Endothelial cell of umbilical vein (primary cell): ENCODE data around the gene SYCE1. TPM values are rescaled to one million over a fixed set of nuclear protein-coding genes. Genes with fewer than 3 reads are reported as not detected.
"Not testable (repeated sequence)": the region's sequence is repeated elsewhere in the genome, so short reads cannot be mapped to it uniquely, and the experiment has no call there.

Experiments
- BruUV-seq: library from RNA; stranded (reverse); fragments of 400-500 nt; replicated peaks from 2 replicates; lab custom pipeline; 2021; lab: Mats Ljungman, UMichigan
- CTCF ChIA-PET: fragments of 300-600, 350-600 bp; sonication (Branson Sonifier 250); formaldehyde crosslinking; loops from one replicate; lab custom pipeline; 2021; ENCODE audit warnings: antibody characterized with exemption, inconsistent platforms; lab: Charles Lee
- POLR2A ChIA-PET: fragments of 300-600, 350-600 bp; sonication (Branson Sonifier 250); formaldehyde crosslinking; loops from one replicate; lab custom pipeline; 2021; ENCODE audit warnings: antibody characterized with exemption, inconsistent platforms; lab: Charles Lee
- DNase-seq: peaks from one replicate; pipeline ENCODE4 v3.0.0-alpha.2; 2011; ENCODE audit warnings: low read depth, low spot score
- FAIRE-seq: peaks from 2 replicates; lab custom pipeline; 2011; peaks lifted over from hg19 to GRCh38; lab: Jason Lieb, UNC
- H2AFZ ChIP-seq: 2 replicates; pipeline ENCODE4 v1.6.0; 2012; ENCODE audit warnings: low read depth, low read length, control low read depth, inconsistent platforms
- H3K27ac ChIP-seq: 2 replicates; pipeline ENCODE4 v1.5.1; 2011; ENCODE audit warnings: low read depth, mild to moderate bottlenecking, control low read depth, low read length, moderate library complexity; ENCODE audit not compliant: insufficient read depth
- H3K27me3 ChIP-seq, 2 experiments: 2 replicates each; pipeline versions ENCODE4 v1.6.0 to v1.6.1; 2011; ENCODE audit warnings: low read length in 2 of 2, mixed read lengths in 1 of 2; ENCODE audit not compliant: control insufficient read depth in 2 of 2, insufficient read depth in 2 of 2
- H3K36me3 ChIP-seq, 2 experiments: 2 replicates in 1 of 2; 3 replicates in 1 of 2; pipeline ENCODE4 v1.5.1; 2011; ENCODE audit warnings: low read length in 2 of 2, mild to moderate bottlenecking in 1 of 2, moderate library complexity in 1 of 2; ENCODE audit not compliant: control insufficient read depth in 2 of 2, insufficient read depth in 2 of 2; ENCODE audit errors: extremely low read depth in 1 of 2
- H3K4me1 ChIP-seq: 3 replicates; pipeline ENCODE4 v1.5.1; 2011; ENCODE audit warnings: mild to moderate bottlenecking, low read length; ENCODE audit not compliant: control insufficient read depth, insufficient read depth; ENCODE audit errors: extremely low read depth
- H3K4me2 ChIP-seq: 2 replicates; pipeline ENCODE4 v1.6.1; 2011; ENCODE audit warnings: low read length, control low read depth, mixed read lengths; ENCODE audit not compliant: insufficient read depth
- H3K4me3 ChIP-seq, 3 experiments: fragments of 200-600 bp in 1 of 3; sonication (generic), shearing (Covaris generic) in 1 of 3; replicated peaks in 1 of 3; 2 replicates each; pipeline ENCODE4 v1.5.1; 2011 to 2016; ENCODE audit warnings: control low read depth in 3 of 3, low read length in 3 of 3, mild to moderate bottlenecking in 2 of 3, inconsistent platforms in 1 of 3, low read depth in 1 of 3, moderate library complexity in 1 of 3; ENCODE audit not compliant: insufficient read depth in 1 of 3
- H3K79me2 ChIP-seq: 2 replicates; pipeline ENCODE4 v1.6.0; 2012; ENCODE audit warnings: low read length, inconsistent platforms; ENCODE audit not compliant: control insufficient read depth, insufficient read depth
- H3K9ac ChIP-seq: replicated peaks from 2 replicates; pipeline ENCODE3; 2011; ENCODE audit warnings: low read length, control low read depth; ENCODE audit not compliant: insufficient read depth; ENCODE audit errors: extremely low read depth
- H3K9me1 ChIP-seq: replicated peaks from 3 replicates; pipeline ENCODE4 v1.6.0; 2011; ENCODE audit warnings: mild to moderate bottlenecking, low read length; ENCODE audit not compliant: control insufficient read depth, insufficient read depth; ENCODE audit errors: extremely low read depth
- H3K9me3 ChIP-seq: replicated peaks from 2 replicates; pipeline ENCODE4 v1.5.1; 2012; ENCODE audit warnings: low read length, inconsistent platforms; ENCODE audit not compliant: control insufficient read depth, insufficient read depth
- H4K20me1 ChIP-seq: replicated peaks from 2 replicates; pipeline ENCODE3; 2011; ENCODE audit warnings: mild to moderate bottlenecking, low read length; ENCODE audit not compliant: control insufficient read depth, insufficient read depth; ENCODE audit errors: extremely low read depth
- CTCF ChIP-seq, 2 donors: IDR thresholded peaks; 1 replicate in 1 of 2; 2 replicates in 1 of 2; pipeline ENCODE4 v1.5.1; 2011; ENCODE audit warnings: low read length in 2 of 2, mild to moderate bottlenecking in 2 of 2, moderate library complexity in 2 of 2, control low read depth in 1 of 2, inconsistent platforms in 1 of 2, low read depth in 1 of 2; ENCODE audit not compliant: insufficient read depth in 1 of 2; ENCODE audit errors: extremely low read depth in 1 of 2
- GATA2 ChIP-seq: IDR thresholded peaks from 2 replicates; pipeline ENCODE4 v1.7.0; 2011; ENCODE audit warnings: low read depth, mild to moderate bottlenecking, moderate library complexity, mixed read lengths, low read length; ENCODE audit not compliant: insufficient read length, insufficient read depth
- POLR2AphosphoS5 ChIP-seq: IDR thresholded peaks from 2 replicates; pipeline ENCODE4 v1.6.1; 2012; ENCODE audit warnings: low read depth, mild to moderate bottlenecking, control low read depth, low read length, moderate library complexity; ENCODE audit not compliant: insufficient read depth
- dilution Hi-C: fragments of 300-500 bp; cut with MboI; formaldehyde crosslinking; loops from one replicate; pipeline ENCODE4 v1.15.0; 2019; ENCODE audit warnings: low sequenced_read_pairs; ENCODE audit not compliant: extremely low pct_ligation_motif_present
- intact Hi-C: fragments of 100-400 bp; cut with micrococcal nuclease; formaldehyde crosslinking; loops from one replicate; pipeline ENCODE4 v1.10.0; 2022
- polyA plus RNA-seq, 4 experiments: library from polyadenylated mRNA; depleted of rRNA in 3 of 4; stranded (reverse) in 3 of 4; unstranded in 1 of 4; fragments of >200 nt; gene quantifications; 2 replicates each; pipeline versions ENCODE4 v1.2.1 to v1.2.3, GENCODE V29; 2011 to 2012; ENCODE audit warnings: missing spikeins in 1 of 4
- total RNA-seq: library from RNA; stranded (reverse); gene quantifications from 2 replicates; pipeline ENCODE4 v1.2.3, GENCODE V29; 2021

SYCE1 gene
- total and polyA plus RNA-seq, 2 donors (not counting 3 experiments of a cell fraction or from before 2014, with no cell fraction given) = not detected

- H3K27me3 ChIP-seq = peaks cover 0 to 5% of the 10 kb centered on the region in 2 experiments
- ChIA-PET POLR2A (no interaction called here), CTCF (interaction anchor here (1.0 to 1.4 kb wide), 4 partner anchors 11 to 191 kb away, joined by 4 to 7 read pairs (median 6); no protein-coding TSS in a partner anchor)
- FAIRE-seq = no peak
- no TSS peak for BruUV-seq
- H3K9me3 ChIP-seq = no peaks in the 10 kb centered on the region
- no peaks in the 10 kb centered on the region for H3K9me1 ChIP-seq
- H3K27ac ChIP-seq = no peak overlapping the region
- DNase-seq = peak; percentile 47
- H3K4me3 ChIP-seq = peak overlapping the region in 2 of 3 experiments; percentile 18 to 37
- no peak overlapping the region for H3K9ac ChIP-seq
- dilution Hi-C loops = no loop called here
- H4K20me1 ChIP-seq = no peaks in the 10 kb centered on the region
- no peaks in the 10 kb centered on the region for H3K79me2 ChIP-seq
- no peaks in the 10 kb centered on the region for H3K36me3 ChIP-seq
- peak overlapping the region; percentile 71 for H2AFZ ChIP-seq
- TF ChIP-seq CTCF (IDR thresholded peaks at IDR 0.05; ENCODE audit: extremely low read depth in 1 of 2, insufficient read depth in 1 of 2, low read depth in 1 of 2, low read length in 2 of 2) (peak; percentile 82 to 93), POLR2AphosphoS5 (peak; percentile 17), GATA2 (no peak)
- intact Hi-C loops = loop anchor here (1.0 to 2.0 kb wide), 2 partner anchors 83 to 191 kb away; no protein-coding TSS in a partner anchor
- peak overlapping the region; percentile 62 for H3K4me2 ChIP-seq
- no peaks in the 10 kb centered on the region for H3K4me1 ChIP-seq
Measured at GRCh38 chr10:133520193-133520738, 45.1 kb downstream of the SYCE1 start.

GRCh38 chr10:133518517-133518916, 46.9 kb downstream of the SYCE1 start:
- FAIRE-seq, H3K9me1 ChIP-seq, H3K9ac ChIP-seq, H3K9me3 ChIP-seq, dilution Hi-C loops, BruUV-seq, H3K36me3 ChIP-seq, H4K20me1 ChIP-seq, H3K4me3 ChIP-seq, DNase-seq, H3K4me1 ChIP-seq, H2AFZ ChIP-seq, H3K79me2 ChIP-seq, H3K27me3 ChIP-seq, intact Hi-C loops, POLR2A ChIA-PET, H3K27ac ChIP-seq, H3K4me2 ChIP-seq: not testable (repeated sequence)
- CTCF ChIA-PET = interaction anchor here (1.1 kb wide), 1 partner anchor 189 kb away, joined by 5 read pairs; no protein-coding TSS in a partner anchor
